ENCODE data around the gene FAM171A2.
"Not testable (repeated sequence)": the region's sequence is repeated elsewhere in the genome, so short reads cannot be mapped to it uniquely, and the experiment has no call there.

The FAM171A2 gene

GRCh38 chr17:44350733-44351226 is 12.9 kb downstream of the FAM171A2 start:
- Histone ChIP-seq H3K4me1 (no peaks in the 10 kb centered on the region), H3K27me3 (ENCODE audit: low read depth) (no peaks in the 10 kb centered on the region), H3K4me3 (no peak overlapping the region), H3K36me3 (replicated peaks) (peaks cover 20% of the 10 kb centered on the region), H3K9me3 (no peaks in the 10 kb centered on the region)
- peak in 1 of 2 experiments; percentile 81 for DNase-seq (ENCODE audit: low spot score in 2 of 2)
- in situ Hi-C loops (cut with MboI; ENCODE audit: low sequenced_read_pairs) = no loop called here

DNA sequence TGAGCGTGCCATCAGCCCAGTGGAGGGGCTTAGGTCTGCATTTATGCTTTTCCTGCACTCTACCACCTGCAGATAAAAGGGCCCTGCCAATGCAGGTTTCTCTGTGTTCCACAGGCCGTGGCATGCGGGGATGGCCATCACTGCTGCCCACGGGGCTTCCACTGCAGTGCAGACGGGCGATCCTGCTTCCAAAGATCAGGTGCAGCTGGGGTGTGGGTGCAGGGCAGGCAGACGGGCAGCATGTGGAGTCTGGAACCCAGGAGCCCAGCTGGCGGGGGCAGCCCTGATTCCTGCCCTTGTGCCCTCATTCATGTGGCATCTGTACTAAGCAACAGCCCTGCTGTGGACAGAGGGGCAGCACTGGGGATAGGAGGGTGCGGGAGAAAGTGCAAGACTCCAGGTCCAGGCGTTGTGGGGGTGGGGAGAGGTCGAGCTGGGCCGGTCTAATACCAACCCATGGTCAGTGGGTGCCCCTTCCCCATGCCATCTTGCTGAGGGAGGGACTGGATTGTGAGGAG is 14.0 kb downstream of the FAM171A2 start:
- H3K9me3 ChIP-seq = no peaks in the 10 kb centered on the region
- in situ Hi-C loops (cut with MboI; ENCODE audit: low sequenced_read_pairs) = no loop called here
- no peaks in the 10 kb centered on the region for H3K27me3 ChIP-seq (ENCODE audit: low read depth)

DNA sequence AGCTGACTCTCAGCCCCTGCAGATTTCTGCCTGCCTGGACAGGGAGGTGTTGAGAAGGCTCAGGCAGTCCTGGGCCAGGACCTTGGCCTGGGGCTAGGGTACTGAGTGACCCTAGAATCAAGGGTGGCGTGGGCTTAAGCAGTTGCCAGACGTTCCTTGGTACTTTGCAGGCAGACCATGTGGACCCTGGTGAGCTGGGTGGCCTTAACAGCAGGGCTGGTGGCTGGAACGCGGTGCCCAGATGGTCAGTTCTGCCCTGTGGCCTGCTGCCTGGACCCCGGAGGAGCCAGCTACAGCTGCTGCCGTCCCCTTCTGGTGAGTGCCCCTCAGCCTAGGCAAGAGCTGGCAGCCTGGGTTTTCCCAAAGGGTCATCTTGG is 14.7 kb downstream of the FAM171A2 start:
- no peak for DNase-seq (ENCODE audit: low spot score in 2 of 2)
- no peak overlapping the region for H3K4me3 ChIP-seq
- H3K27me3 ChIP-seq (ENCODE audit: low read depth) = no peaks in the 10 kb centered on the region
- peaks cover 4% of the 10 kb centered on the region for H3K4me1 ChIP-seq
- no peaks in the 10 kb centered on the region for H3K9me3 ChIP-seq
- in situ Hi-C loops (cut with MboI; ENCODE audit: low sequenced_read_pairs) = no loop called here
- H3K36me3 ChIP-seq (replicated peaks) = peaks cover 20% of the 10 kb centered on the region

More for the DNA sequence above, 14.0 kb downstream of the FAM171A2 start:
- Histone ChIP-seq H3K36me3 (replicated peaks) (peaks cover 20% of the 10 kb centered on the region), H3K4me3 (no peak overlapping the region), H3K4me1 (peaks cover 2% of the 10 kb centered on the region)
- no peak for DNase-seq (ENCODE audit: low spot score in 2 of 2)

DNA sequence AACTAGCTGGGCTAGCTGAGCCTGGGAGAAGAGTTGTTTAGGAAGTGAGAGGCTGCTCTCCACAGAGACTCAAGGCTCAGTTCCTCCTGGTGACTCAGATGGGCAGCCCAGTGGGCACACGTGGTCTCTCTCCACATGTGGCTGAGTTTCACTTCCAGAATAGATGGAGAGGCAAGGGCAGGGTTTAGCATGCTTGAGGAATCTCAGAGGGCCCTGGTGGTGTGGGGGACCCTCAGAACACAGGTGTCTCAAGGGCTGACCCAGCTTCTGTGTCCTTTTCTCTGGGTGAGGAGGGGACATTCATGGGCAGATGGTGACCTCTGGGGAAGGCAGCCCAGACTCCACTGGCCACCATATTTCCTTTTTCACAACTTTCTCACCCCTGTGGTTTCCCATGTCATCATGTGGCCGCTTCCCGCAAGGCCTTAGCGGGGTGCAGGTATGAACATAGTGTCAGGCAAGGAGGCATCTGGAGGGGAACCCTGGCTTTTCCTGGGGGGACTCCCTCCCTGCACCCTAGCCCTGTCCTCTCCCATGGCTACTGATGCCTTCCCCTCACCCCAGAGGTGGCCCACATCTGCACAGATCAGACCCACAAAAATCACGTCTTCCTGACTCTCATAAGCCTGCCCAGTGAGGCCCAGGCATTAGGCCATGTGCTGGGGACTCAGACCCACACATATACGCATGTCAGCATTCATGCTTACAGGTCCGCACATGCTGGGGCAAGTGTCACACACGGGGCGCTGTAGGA is 15.2 kb downstream of the FAM171A2 start:
- in situ Hi-C loops (cut with MboI; ENCODE audit: low sequenced_read_pairs) = no loop called here

DNA sequence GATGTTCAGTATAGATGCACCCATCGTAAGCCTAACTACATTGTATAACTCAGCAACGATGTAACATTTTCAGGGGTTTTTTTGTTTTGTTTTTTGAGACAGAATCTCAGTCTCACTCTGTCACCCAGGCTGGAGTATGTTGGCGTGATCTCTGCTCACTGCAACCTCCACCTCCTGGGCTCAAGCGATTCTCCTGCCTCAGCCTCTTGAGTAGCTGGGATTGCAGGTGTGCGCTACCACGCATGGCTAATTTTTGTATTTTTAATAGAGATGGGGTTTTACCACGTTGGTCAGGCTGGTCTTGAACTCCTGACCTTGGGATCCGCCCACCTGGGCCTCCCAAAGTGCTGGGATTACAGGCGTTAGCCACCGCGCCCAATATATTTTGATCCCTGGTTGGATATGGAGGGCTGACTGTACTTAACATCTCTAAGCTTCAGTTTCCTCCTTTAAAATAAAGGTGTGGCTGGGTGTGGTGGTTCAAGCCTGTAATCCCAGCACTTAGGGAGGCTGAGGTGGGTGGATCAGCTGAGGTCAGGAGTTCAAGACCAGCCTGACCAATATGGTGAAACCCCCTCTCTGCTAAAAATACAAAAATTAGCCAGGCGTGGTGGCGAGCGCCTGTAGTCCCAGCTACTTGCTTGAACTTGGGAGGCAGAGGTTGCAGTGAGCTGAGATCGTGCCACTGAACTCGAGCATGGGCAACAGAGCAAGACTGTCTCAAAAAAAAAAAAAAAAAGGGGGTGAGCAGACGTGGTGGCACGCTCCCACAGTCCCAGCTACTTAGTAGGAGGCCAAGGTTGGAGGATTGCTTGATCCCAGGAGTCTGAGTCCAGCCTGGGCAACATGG is 16.2 kb downstream of the FAM171A2 start:
- in situ Hi-C loops (cut with MboI; ENCODE audit: low sequenced_read_pairs); H3K4me3 ChIP-seq; H3K27me3 ChIP-seq (ENCODE audit: low read depth); DNase-seq (ENCODE audit: low spot score in 2 of 2); H3K4me1 ChIP-seq; H3K9me3 ChIP-seq: not testable (repeated sequence)
- H3K36me3 ChIP-seq (replicated peaks) = peaks cover 18% of the 10 kb centered on the region

More for the DNA sequence above, 15.2 kb downstream of the FAM171A2 start:
- Histone ChIP-seq H3K36me3 (replicated peaks) (peaks cover 20% of the 10 kb centered on the region), H3K4me1 (peaks cover 4% of the 10 kb centered on the region), H3K27me3 (ENCODE audit: low read depth) (no peaks in the 10 kb centered on the region), H3K9me3 (no peaks in the 10 kb centered on the region), H3K4me3 (no peak overlapping the region)
- DNase-seq (ENCODE audit: low spot score in 2 of 2) = no peak

DNA sequence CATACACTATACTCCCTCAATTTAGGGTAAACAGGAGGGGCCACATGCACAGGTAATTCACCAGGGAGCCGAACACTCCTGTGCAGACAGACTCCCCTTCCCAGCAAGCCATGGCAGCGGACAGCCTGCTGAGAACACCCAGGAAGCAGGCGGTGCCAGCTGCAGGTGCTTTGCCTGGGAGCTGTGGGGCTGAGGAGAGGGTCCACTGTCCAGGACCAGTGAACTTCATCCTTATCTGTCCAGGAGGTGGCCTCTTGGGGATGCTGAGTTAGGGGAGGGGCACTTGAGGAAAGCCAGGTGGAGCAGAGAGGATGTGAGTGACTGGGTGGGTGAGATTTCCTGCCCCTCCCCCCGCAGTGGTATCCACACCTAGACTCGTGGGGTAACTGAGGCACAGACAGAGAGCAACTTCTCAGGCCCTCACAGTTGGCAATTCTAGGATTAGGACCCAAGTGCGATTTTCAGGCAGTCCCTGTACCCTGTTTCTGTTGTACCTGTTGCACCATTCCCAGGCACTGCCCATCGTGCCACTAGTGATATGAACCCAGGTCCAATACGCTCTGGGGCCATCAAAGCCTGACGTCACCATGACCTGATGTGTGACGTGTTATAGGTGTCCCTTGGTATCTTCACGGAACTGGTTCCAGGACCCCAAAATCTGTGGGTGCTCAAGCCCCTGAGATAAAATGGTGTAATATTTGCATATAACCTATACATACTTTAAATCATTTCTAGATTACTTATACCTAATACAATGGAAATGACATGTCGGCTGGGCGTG is 17.4 kb downstream of the FAM171A2 start:
- peak overlapping the region; percentile 74 for H3K4me3 ChIP-seq
- H3K9me3 ChIP-seq = no peaks in the 10 kb centered on the region
- H3K27me3 ChIP-seq (ENCODE audit: low read depth) = no peaks in the 10 kb centered on the region
- peaks cover 4% of the 10 kb centered on the region for H3K4me1 ChIP-seq
- no peak for DNase-seq (ENCODE audit: low spot score in 2 of 2)
- H3K36me3 ChIP-seq (replicated peaks) = peaks cover 9% of the 10 kb centered on the region
- in situ Hi-C loops (cut with MboI; ENCODE audit: low sequenced_read_pairs) = no loop called here

- peak; percentile 65 to 82 for DNase-seq (ENCODE audit: low spot score in 2 of 2)
- in situ Hi-C loops (cut with MboI; ENCODE audit: low sequenced_read_pairs) = no loop called here
- peaks cover 4% of the 10 kb centered on the region for H3K4me1 ChIP-seq
Measured at GRCh38 chr17:44345454-44346026, 18.1 kb downstream of the FAM171A2 start.

DNA sequence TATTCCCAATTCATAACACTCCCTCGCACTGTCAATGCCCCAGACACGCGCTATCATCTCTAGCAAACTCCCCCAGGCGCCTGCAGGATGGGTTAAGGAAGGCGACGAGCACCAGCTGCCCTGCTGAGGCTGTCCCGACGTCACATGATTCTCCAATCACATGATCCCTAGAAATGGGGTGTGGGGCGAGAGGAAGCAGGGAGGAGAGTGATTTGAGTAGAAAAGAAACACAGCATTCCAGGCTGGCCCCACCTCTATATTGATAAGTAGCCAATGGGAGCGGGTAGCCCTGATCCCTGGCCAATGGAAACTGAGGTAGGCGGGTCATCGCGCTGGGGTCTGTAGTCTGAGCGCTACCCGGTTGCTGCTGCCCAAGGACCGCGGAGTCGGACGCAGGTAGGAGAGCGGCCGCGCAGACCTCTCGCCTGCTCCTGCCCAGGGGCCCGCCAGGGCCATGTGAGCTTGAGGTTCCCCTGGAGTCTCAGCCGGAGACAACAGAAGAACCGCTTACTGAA is 18.7 kb downstream of the FAM171A2 start, which contains the start of gene GRN:
Gene GRN (plus strand): TSS at position 364 of the 515 bp plus-strand sequence. CDS start 3,863 bp downstream, outside the sequence.
- peak; percentile 97 for DNase-seq (ENCODE audit: low spot score in 2 of 2)
- Histone ChIP-seq H3K4me3 (peak within 1 kb of the TSS; percentile 74), H3K4me1 (peaks cover 4% of the 10 kb centered on the region), H3K9me3 (no peaks in the 10 kb centered on the region), H3K27me3 (ENCODE audit: low read depth) (no peaks in the 10 kb centered on the region), H3K36me3 (replicated peaks) (no peaks in the 10 kb centered on the region)
- in situ Hi-C loops (cut with MboI; ENCODE audit: low sequenced_read_pairs) = no loop called here

More at GRCh38 chr17:44345454-44346026, 18.1 kb downstream of the FAM171A2 start:
- Histone ChIP-seq H3K4me3 (peak overlapping the region; percentile 74), H3K9me3 (no peaks in the 10 kb centered on the region), H3K27me3 (ENCODE audit: low read depth) (no peaks in the 10 kb centered on the region), H3K36me3 (replicated peaks) (peaks cover 1% of the 10 kb centered on the region)

- peaks cover 4% of the 10 kb centered on the region for H3K4me1 ChIP-seq
- in situ Hi-C loops (cut with MboI; ENCODE audit: low sequenced_read_pairs) = no loop called here
- DNase-seq (ENCODE audit: low spot score in 2 of 2) = no peak
- H3K27me3 ChIP-seq (ENCODE audit: low read depth) = no peaks in the 10 kb centered on the region
- no peak overlapping the region for H3K4me3 ChIP-seq
- H3K9me3 ChIP-seq = no peaks in the 10 kb centered on the region
- no peaks in the 10 kb centered on the region for H3K36me3 ChIP-seq (replicated peaks)
Measured at GRCh38 chr17:44343510-44344209, 20.0 kb downstream of the FAM171A2 start.

GRCh38 chr17:44340553-44340952 is 23.1 kb downstream of the FAM171A2 start:
- H3K4me3 ChIP-seq; H3K9me3 ChIP-seq; H3K4me1 ChIP-seq; H3K27me3 ChIP-seq (ENCODE audit: low read depth); DNase-seq (ENCODE audit: low spot score in 2 of 2); in situ Hi-C loops (cut with MboI; ENCODE audit: low sequenced_read_pairs); H3K36me3 ChIP-seq (replicated peaks): not testable (repeated sequence)

GRCh38 chr17:44338702-44339101 is 25.0 kb downstream of the FAM171A2 start:
- no peaks in the 10 kb centered on the region for H3K4me1 ChIP-seq
- no peaks in the 10 kb centered on the region for H3K27me3 ChIP-seq (ENCODE audit: low read depth)
- H3K36me3 ChIP-seq (replicated peaks) = no peaks in the 10 kb centered on the region
- in situ Hi-C loops (cut with MboI; ENCODE audit: low sequenced_read_pairs) = no loop called here
- H3K4me3 ChIP-seq = no peak overlapping the region
- DNase-seq (ENCODE audit: low spot score in 2 of 2) = no peak
- no peaks in the 10 kb centered on the region for H3K9me3 ChIP-seq

DNA sequence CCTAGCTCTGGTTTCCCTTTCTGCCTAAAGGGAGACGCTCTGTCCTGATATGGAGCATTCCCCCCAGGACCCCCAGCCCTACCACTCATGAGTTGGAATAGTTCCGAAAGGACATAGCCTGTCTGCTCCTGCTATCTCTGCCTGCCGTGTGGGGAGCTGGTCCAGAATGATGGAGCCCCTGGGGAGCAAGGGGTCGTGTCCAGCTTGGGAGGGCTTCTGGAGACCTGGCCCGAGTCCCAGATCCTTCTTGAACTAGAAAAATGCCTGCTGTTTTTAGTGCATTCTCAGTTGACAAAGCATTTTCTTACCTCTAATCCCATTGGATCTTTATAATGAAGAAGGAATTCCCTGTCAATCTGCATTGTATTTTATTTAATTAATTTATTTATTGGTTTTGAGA is 27.7 kb downstream of the FAM171A2 start:
- H3K9me3 ChIP-seq = no peaks in the 10 kb centered on the region
- no peaks in the 10 kb centered on the region for H3K27me3 ChIP-seq (ENCODE audit: low read depth)
- in situ Hi-C loops (cut with MboI; ENCODE audit: low sequenced_read_pairs) = no loop called here
- no peaks in the 10 kb centered on the region for H3K36me3 ChIP-seq (replicated peaks)
- no peak overlapping the region for H3K4me3 ChIP-seq
- H3K4me1 ChIP-seq = no peaks in the 10 kb centered on the region; the same call in 1 of the 2 replicates
- no peak for DNase-seq (ENCODE audit: low spot score in 2 of 2)

Measured in HAP-1 (cell line).